HG02938 (cell line): ENCODE results near the gene KDM7A.
A peak's percentile ranks its signal among the peaks of the same experiment; 100 is the strongest.

Experiments
- ATAC-seq: cut with Tn5 transposase; IDR thresholded peaks from one replicate; pipeline ENCODE4 v1.9.1; 2021; ENCODE audit warnings: mild to moderate bottlenecking, moderate library complexity; ENCODE audit not compliant: unreplicated experiment

Gene KDM7A, protein sequence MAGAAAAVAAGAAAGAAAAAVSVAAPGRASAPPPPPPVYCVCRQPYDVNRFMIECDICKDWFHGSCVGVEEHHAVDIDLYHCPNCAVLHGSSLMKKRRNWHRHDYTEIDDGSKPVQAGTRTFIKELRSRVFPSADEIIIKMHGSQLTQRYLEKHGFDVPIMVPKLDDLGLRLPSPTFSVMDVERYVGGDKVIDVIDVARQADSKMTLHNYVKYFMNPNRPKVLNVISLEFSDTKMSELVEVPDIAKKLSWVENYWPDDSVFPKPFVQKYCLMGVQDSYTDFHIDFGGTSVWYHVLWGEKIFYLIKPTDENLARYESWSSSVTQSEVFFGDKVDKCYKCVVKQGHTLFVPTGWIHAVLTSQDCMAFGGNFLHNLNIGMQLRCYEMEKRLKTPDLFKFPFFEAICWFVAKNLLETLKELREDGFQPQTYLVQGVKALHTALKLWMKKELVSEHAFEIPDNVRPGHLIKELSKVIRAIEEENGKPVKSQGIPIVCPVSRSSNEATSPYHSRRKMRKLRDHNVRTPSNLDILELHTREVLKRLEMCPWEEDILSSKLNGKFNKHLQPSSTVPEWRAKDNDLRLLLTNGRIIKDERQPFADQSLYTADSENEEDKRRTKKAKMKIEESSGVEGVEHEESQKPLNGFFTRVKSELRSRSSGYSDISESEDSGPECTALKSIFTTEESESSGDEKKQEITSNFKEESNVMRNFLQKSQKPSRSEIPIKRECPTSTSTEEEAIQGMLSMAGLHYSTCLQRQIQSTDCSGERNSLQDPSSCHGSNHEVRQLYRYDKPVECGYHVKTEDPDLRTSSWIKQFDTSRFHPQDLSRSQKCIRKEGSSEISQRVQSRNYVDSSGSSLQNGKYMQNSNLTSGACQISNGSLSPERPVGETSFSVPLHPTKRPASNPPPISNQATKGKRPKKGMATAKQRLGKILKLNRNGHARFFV

DNA sequence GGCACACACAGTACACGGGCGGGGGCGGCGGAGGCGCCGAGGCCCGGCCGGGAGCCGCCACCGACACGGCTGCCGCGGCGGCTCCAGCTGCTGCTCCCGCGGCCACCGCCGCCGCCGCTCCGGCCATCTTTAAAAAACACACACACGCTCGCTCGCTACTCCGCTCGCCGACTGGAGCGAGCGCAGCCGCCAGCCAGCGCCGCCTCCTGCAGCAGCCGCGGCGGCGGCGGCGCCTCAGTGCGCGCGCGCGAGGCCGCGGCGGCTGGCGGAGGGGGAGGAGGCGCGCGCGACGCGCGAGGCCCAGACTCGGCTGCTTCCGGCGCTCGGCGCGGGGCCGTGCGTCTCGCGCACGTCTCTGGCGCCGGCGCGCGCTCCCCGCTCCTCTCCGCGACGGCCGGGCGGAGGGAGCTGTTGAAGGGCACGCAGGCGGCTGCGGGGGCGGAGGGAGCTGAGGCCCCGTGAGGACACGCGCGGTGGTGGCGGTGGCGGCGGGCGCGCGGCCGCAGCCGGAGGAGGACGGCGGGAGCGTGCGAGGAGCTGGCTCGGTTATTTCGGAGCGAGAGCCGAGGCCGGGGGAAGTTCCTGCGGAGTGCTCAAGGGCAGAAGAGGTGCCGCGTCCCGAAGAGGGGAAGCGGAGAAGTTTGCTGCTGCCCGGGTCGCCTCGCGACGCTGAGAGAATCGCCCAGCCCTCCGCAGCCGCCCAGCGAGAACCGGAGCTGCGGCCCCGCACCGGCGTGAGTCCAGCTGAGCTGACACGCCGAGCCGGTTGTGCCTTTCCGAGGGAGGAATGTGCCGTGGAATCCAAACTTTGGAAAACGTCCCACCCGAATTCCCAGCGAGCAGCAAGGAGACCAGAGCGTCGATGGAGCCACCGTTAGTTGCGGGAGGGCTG is at the start of gene KDM7A:
TSS of gene KDM7A (minus strand) at position 173 of the 892 bp plus-strand sequence. CDS start at position 127, 46 bp downstream.
- peak; percentile 50 for ATAC-seq

DNA sequence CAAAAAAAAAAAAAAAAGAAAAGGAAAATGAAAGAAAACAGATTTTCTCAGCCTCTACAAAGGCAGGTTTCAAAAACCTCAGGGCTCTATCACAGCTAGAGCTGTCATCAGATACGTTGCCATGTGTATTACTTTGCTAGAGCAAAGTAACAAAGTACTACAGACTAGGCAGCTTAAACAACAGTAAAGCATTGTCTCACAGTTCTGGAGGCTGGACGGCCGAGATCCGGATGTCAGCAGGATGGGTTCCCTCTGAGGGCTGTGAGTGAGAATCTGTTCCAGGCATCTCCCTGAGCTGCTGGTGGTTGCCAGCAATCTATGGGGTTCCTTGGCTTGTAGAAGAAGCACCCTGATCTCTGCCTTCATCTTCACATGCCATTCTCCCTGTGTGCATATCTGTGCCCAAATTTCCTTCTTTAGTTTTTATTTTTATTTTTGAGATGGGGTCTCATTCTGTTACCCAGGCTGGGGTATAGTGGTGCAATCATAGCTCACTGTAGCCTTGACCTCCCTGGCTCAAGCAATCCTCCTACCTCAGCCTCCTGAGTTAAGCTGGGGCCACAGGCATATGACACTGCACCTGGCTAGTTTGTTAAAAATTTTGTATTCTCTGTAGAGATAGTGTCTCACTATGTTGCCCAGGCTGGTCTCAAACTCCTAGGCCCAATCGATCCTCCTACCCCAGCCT is 48.9 kb upstream of the KDM7A start:
- no peak for ATAC-seq

DNA sequence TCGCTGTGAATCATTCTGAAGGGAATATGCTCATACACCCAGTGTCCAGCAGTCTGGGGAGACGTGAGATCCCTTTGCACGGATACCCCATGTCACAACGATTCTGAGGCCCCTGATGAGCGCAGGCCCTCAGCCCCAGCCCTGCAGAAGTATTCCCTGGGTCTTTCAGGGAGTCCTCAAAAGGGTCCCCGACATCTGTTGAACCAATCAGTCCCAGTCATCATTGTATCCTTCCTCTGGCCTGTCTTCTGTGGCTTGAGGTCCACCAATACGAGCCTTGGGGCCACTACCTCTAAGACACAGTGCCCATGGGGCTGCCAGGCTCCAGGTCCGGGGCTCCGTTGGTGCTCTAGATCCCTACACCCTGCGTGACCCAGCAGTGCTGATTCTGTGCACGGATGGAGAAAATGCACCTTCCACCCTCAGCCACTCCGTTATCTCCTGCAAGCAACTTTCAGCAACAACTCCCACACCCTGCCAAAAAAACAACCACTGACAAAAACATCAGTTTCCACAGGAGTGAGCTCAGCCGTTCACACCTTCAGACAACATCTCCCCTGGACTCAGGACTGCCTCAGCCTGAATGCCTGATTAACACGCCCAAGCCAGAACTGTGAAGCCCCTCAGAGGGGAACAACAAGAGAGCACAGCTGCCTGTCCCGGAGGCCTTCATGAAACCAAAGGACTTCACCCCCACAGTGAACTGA is 46.9 kb upstream of the KDM7A start:
- no peak for ATAC-seq

DNA sequence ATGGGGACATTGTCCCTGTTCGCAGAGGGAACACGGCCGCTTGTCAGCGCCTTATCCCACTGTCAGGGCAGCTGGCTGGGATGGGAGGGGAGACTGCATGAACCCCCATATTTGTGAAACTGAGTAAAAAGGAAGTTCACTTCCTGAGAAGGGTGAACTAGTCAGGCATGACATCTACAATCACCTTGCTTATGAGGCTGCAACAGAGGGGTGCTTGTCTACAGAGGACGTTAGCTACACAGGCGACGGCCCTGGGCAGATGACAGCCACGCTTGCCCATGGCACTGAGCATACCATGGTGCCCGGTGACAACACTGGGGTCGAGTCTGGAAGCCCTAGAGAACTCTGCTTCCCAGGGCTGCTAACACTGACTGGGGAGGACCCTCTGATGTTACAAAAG is 46.0 kb upstream of the KDM7A start:
- ATAC-seq = no peak

DNA sequence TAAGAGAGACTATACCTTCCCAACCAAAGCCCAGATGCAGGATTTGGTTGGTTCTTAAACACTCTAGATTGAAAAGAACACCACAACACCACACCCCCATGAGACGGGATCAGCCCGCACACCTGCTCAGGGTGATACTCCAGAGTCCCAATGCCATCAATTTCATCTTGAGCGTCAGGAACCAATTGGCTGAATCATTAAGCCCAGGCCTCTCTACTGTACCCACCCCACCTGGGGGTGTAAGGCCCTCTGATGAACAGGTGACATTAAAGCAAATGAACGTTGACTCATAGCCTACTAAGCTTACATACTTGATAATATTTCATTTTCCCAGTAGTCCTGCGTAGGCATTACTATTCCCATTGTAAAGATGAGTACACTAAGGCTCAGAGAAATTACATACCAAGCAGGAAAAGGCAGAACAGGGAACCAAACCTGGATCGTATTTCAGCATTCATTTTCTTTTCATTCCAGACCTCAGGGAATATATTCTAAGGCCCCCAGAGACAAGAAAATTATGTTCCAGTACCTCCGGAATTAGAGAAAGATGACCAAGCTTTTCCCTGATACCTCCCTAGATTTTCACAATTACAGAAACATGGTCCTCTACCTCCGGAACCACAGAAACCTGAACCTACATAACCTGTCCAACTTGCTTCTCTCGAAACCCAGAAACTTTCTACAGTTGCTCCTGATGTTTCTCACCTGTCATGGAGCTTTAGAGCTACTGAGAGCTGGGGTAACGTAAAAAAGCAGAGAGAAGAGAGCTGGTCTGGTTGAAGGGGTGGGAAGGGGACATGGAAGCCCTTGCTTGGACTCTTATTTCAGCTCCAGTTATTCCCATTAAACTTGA is 43.1 kb upstream of the KDM7A start:
- no peak for ATAC-seq

DNA sequence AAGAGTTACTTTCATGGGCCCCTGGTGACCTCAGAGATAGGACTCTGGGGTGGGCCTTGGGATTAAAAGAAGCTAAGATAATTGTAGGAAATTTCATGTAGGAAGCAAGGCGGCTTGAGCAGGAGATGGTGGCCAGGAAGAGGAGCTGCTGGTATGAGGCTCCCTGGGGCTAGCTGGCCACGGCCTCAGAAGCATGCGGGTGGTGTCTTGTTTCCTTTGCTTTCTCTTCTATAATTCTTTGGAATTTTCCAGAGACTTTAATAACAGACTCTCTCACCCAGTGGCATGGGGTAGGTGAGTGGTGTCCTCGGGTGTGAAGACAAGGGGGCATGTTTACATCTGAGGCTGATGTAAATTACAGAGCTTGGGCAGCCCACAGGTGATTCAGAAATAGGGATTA is 41.9 kb upstream of the KDM7A start:
- no peak for ATAC-seq

DNA sequence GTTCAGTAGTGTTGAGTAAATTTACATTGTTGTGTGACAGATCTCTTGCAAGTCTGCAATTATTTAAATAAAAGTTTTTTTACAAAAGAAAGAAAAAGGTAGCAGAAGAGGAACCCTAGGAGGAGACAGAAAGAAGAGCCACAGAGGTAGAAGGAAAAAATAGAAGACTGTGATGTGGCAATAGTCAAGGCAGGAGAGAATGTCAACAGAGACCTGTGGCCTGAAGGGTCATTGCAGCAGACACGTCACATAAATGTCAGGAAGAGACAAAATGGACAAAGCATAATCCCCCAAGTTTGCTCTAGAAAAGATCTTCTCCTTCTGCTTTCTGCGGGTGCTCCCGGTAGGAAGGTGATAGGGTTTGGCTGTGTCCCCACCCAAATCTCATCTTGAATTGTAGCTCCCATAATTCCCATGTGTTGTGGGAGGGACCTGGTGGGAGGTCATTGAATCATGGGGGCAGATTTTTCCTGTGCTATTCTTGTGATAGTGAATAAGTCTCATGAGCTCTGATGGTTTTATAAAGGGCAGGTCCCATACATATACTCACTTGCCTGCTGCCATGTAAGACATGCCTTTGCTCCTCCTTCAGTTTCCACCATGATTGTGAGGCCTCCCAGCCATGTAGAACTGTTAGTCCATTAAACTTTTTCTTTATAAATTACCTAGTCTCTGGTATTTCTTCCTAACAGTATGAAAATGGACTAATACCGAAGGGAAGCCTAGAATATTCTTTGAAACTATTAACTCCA is 41.1 kb upstream of the KDM7A start:
- no peak for ATAC-seq

DNA sequence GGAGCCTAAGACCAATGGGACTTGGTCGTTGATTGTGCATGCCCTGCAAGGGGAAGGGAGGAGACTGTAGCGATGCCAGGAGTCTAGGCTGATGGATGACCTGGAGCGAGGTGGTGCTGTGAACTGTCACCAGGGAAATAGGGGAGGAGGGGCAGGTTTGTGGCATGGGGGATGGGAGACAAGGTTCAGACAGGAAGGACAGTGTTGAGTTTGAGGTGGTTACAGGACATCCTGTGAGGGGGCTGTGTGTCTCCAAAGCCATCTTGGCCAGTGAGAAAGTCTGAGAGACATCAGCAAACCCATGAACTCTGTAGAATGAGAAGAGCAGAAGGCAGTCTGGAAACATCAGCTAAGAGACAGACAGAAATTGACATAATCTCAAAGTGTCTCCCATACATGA is 38.5 kb upstream of the KDM7A start:
- no peak for ATAC-seq

DNA sequence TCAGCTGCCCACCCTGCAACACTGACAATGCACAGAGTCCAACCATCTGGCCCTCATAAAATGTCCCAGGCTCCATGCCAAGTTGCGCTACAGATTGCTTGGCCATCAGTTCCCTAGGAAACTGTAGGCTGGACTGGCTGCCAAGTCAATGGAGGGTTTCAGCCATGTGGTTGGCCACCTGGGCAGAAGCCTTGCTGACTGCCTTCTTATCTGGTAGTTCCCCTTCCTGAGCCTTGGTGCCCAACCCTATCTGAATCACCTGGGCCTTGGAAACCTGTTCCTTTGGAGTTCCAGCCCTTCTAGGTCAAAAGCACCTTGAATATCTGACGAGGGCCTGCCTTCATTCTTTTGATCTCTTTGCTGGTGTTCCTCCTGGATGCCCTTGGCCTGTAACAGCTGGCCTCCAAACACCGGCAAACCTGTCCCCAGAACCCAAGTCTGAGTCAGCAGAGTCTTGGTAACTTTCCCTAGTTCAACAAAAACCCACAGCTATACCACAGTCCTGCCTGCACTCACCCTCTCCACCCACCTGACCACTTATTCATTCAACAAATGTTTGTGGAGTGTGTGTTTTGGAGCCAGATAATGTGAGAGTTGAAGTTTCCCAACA is 37.4 kb upstream of the KDM7A start:
- ATAC-seq = peak; percentile 21

DNA sequence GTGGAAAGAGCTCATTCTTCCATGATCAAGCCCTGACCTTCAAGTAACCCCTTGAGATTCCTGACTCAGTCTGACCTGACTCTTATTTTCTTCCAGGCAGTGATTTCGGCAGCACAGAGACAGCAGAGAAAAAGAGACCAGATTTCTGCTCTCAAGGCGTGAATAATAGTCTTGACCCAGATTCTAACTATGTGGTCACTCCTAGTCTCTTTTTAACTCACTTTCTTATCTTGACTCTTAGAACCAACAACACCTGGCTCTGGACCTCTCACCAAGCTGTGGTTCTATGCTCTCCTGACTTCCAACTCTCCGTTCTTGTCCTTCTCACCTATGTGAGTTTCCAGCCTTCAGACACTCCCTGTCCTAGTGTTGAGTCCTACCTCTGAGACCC is 36.9 kb upstream of the KDM7A start:
- ATAC-seq = peak; percentile 32

DNA sequence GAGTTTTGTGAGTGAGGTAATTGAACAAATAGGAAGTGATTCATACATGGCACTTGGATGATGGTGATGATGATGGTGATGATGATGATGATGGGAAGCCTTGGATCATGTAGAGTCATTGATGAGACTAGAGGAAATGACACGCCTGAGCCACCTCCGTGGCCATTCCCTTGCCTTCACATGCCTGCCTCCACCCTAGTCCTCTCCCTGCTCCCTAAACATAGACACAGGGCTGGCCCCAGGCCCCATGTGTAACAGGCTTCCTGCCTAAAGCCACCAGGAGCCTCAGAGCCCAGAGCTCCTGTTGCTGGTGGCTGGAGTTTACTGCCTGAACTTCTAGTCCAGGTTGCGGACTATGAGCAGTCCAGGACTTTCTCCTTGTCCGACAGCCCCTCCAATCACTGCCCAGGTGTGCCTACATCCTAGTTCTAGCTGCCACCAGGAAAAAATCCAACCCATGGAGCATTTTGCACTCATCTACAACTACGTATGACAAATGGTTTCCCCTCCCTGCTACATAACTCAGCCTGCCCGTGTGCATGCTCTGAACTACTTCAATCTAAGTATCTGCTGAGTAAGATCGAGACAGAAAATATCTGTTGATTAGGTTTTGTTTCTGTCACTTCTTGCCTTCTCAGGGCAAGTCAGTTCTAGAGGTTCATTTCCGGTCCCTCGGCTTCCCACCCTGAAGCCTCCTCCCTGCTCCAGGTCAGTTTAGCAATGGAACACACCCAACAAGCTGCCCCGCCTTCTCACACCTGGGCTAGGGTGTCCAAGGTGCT is 35.5 kb upstream of the KDM7A start:
- peak; percentile 63 for ATAC-seq

DNA sequence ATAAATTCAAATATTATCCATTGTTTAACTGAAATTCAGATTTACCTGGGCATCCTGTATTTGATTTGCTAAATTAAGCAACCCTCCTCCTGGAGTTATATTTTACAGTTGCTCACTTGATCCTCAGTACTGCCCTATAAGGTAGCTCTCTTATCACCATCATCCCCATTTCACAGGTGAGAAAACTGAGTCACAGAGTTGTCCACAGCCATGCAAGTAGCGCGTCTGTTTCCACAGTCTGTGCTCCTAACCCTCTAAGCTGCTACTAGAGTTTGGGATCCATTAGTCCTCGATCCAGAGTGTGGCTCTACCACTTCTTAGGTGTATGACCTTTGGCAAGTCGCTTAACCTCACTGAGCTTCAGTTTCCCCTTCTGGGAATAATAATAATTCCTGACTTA is 34.9 kb upstream of the KDM7A start:
- ATAC-seq = no peak

DNA sequence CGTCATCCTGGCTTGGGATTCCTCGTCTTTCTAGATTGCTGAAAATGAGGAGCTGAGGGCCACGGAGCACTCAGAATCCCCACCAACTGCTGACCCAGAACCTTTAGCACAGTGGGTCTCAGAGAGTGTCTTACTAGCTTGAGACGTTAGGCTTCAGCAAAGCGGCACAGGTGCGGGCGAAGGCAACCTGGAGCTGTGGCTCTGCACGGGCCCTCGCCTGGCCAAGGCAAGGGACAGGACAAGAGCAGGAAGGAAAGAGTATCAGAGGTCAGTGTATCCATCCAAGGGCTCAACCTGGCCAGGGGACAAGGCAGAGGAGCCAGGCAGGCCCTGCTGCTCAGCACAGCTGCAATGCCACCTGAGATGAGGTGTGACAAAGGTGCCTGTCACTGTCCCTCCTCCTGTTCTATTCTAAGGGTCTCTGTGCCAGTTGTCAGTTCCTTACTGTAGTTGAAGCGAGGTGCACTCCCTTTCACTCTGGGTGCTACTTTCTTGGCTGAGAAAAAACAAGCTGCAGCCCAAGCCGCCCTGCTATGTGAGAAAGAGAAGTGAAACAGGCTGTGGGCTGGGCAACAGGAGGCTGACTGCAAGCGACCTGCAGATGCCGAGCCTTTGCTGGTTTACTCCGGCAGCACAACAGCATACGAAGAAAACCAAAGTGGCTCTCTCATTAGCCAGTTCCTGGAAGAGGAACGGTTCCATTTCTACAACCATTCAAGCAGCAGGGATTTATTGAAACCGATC is 33.3 kb upstream of the KDM7A start:
- peak; percentile 85 for ATAC-seq

DNA sequence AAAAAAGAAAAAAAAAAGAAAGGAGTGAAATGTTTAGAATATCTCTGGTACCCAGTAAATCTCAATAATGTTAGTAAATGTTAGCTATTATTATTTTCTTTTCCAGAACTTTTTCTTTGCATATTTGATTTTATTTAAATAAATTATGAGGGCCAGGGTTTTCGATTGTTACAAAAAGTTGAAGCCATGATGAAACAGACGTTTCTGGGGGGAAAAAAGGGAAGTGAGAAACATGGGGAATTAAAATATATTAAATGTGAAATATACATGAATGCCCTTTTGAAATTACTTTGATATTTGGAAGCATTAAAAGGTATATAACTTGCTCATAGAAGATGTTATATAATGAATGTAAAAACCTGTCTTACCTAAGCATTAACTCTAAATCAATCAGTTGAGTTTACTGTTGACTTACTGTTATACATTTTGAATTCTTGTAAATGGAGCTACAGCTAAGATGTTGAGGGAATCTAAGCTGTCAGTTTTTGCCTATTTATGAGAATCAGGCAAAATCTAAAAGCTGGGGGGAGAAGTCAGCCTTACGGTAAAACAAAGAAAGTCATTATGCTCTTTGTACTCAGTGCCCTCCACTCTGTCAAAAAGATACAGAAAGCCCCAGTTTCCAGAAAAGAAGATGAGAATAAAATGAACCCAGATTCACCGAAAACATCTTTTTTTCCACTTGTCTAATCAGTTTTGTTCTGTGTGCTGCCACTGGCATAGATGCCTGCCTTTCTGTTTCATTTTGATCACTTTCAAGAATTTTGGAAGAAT is 30.0 kb upstream of the KDM7A start:
- no peak for ATAC-seq

DNA sequence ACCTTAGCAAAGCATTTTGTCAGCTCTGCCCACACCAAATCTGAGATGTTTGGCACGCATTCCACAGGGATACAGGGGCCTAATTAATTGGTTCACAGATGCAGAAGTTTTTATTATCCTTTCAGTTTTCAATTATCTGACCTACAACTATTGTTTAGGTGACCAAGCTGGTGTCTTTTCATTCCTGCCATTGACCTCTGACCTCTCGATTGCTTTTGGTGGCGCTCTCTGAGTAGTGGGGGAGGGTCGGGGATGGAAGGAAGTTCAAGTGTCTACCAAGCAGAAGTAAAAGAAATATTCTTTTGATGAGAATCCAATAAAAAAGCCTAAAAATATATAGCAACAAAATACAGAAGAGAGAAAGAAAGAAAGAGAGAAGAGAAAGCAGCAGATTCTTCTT is 28.8 kb upstream of the KDM7A start:
- no peak for ATAC-seq
